HG03442 (cell line): ENCODE results near the gene NKG7.

Experiments used
- ATAC-seq: cut with Tn5 transposase; IDR thresholded peaks from one replicate; pipeline ENCODE4 v1.9.1; 2021; ENCODE audit warnings: mild to moderate bottlenecking, moderate library complexity; ENCODE audit not compliant: unreplicated experiment

NKG7 gene

GRCh38 chr19:51338563-51339312 lies 33.7 kb downstream of the NKG7 start:
- peak; percentile 57 for ATAC-seq

- ATAC-seq: no peak
Measured at GRCh38 chr19:51337861-51338562, 34.4 kb downstream of the NKG7 start.

- no peak for ATAC-seq
Measured at GRCh38 chr19:51337141-51337860, 35.2 kb downstream of the NKG7 start.

- no peak for ATAC-seq
Measured at GRCh38 chr19:51333836-51334460, 38.5 kb downstream of the NKG7 start.

- no peak for ATAC-seq
Measured at GRCh38 chr19:51331716-51332115, 40.7 kb downstream of the NKG7 start.

- ATAC-seq: no peak
Measured at GRCh38 chr19:51331193-51331592, 41.3 kb downstream of the NKG7 start.

- ATAC-seq: no peak
Measured at GRCh38 chr19:51330366-51330765, 42.1 kb downstream of the NKG7 start.

- ATAC-seq: no peak
Measured at GRCh38 chr19:51329411-51329810, 43.0 kb downstream of the NKG7 start.

GRCh38 chr19:51327066-51328001 lies 45.1 kb downstream of the NKG7 start:
- ATAC-seq: no peak

GRCh38 chr19:51326216-51327065 lies 46.0 kb downstream of the NKG7 start:
- ATAC-seq: no peak

- ATAC-seq: no peak
Measured at GRCh38 chr19:51325161-51325976, 47.1 kb downstream of the NKG7 start.

GRCh38 chr19:51324167-51324481 lies 48.3 kb downstream of the NKG7 start:
- ATAC-seq: no peak

GRCh38 chr19:51323481-51324166 lies 48.8 kb downstream of the NKG7 start:
- no peak for ATAC-seq

- no peak for ATAC-seq
Measured at GRCh38 chr19:51321799-51322198, 50.7 kb downstream of the NKG7 start.
